ENCODE results near the gene PNMA8A. TPM values are rescaled to one million over a fixed set of nuclear protein-coding genes. Genes with fewer than 3 reads are reported as not detected.

PNMA8A gene
- total and polyA plus RNA-seq, 2 experiments from 2014 or later: 17.8 to 21.7 TPM

- Histone ChIP-seq H3F3A (replicated peaks; ENCODE audit: low read depth) (0 out of 2 replicates have a peak, but pooled peaks cover 3% of the 10 kb centered on the region), H2AFZ (no peak overlapping the region), H3K9me2 (ENCODE audit: insufficient read depth) (no peaks in the 10 kb centered on the region), H3K79me2 (replicated peaks; ENCODE audit: insufficient read depth) (no peaks in the 10 kb centered on the region), H3K4me2 (no peak overlapping the region), H3K27me3 (ENCODE audit: insufficient read depth) (no peaks in the 10 kb centered on the region), H3K27ac (ENCODE audit: low read depth) (no peak overlapping the region), H3K36me3 (ENCODE audit: insufficient read depth) (no peaks in the 10 kb centered on the region), H3K4me1 (ENCODE audit: insufficient read depth) (0 out of 2 replicates have a peak, but pooled peaks cover 3% of the 10 kb centered on the region), H4K20me1 (replicated peaks; ENCODE audit: insufficient read depth) (no peaks in the 10 kb centered on the region), H3K4me3 (no peak overlapping the region)
- DNase-seq (ENCODE audit: low spot score) (no peak), ATAC-seq (no peak)
- Mint-ChIP-seq H3K4me3 (no peak overlapping the region), H3K9me3 (no peaks in the 10 kb centered on the region), H3K4me1 (peaks cover 4% of the 10 kb centered on the region; the same call in 2 of the 3 replicates), H3K36me3 (ENCODE audit: low read depth) (no peaks in the 10 kb centered on the region; the same call in 2 of the 3 replicates), H3K27me3 (ENCODE audit: insufficient read depth, low read depth, poor library complexity) (peaks cover 17% of the 10 kb centered on the region), H3K27ac (no peak overlapping the region)
- TF ChIP-seq STAT1 (IDR thresholded peaks at IDR 0.05; ENCODE audit: unreplicated experiment) (no peak), CREB1 (CRISPR knock-in tag; IDR thresholded peaks at IDR 0.05; ENCODE audit: low read depth) (no peak), POLR2AphosphoS5 (IDR thresholded peaks at IDR 0.05; ENCODE audit: low read depth) (no peak), NANOG (IDR thresholded peaks at IDR 0.05; ENCODE audit: borderline replicate concordance) (no peak), ZNF331 (CRISPR knock-in tag; IDR thresholded peaks at IDR 0.05; ENCODE audit: low read depth) (no peak), EZH2 (IDR thresholded peaks at IDR 0.05; ENCODE audit: low read depth, unreplicated experiment) (no peak), ZNF114 (CRISPR knock-in tag; IDR thresholded peaks at IDR 0.05) (no peak), EZH2phosphoT487 (IDR thresholded peaks at IDR 0.05; ENCODE audit: unreplicated experiment) (no peak)
- TF ChIP-seq, protein P1, sequence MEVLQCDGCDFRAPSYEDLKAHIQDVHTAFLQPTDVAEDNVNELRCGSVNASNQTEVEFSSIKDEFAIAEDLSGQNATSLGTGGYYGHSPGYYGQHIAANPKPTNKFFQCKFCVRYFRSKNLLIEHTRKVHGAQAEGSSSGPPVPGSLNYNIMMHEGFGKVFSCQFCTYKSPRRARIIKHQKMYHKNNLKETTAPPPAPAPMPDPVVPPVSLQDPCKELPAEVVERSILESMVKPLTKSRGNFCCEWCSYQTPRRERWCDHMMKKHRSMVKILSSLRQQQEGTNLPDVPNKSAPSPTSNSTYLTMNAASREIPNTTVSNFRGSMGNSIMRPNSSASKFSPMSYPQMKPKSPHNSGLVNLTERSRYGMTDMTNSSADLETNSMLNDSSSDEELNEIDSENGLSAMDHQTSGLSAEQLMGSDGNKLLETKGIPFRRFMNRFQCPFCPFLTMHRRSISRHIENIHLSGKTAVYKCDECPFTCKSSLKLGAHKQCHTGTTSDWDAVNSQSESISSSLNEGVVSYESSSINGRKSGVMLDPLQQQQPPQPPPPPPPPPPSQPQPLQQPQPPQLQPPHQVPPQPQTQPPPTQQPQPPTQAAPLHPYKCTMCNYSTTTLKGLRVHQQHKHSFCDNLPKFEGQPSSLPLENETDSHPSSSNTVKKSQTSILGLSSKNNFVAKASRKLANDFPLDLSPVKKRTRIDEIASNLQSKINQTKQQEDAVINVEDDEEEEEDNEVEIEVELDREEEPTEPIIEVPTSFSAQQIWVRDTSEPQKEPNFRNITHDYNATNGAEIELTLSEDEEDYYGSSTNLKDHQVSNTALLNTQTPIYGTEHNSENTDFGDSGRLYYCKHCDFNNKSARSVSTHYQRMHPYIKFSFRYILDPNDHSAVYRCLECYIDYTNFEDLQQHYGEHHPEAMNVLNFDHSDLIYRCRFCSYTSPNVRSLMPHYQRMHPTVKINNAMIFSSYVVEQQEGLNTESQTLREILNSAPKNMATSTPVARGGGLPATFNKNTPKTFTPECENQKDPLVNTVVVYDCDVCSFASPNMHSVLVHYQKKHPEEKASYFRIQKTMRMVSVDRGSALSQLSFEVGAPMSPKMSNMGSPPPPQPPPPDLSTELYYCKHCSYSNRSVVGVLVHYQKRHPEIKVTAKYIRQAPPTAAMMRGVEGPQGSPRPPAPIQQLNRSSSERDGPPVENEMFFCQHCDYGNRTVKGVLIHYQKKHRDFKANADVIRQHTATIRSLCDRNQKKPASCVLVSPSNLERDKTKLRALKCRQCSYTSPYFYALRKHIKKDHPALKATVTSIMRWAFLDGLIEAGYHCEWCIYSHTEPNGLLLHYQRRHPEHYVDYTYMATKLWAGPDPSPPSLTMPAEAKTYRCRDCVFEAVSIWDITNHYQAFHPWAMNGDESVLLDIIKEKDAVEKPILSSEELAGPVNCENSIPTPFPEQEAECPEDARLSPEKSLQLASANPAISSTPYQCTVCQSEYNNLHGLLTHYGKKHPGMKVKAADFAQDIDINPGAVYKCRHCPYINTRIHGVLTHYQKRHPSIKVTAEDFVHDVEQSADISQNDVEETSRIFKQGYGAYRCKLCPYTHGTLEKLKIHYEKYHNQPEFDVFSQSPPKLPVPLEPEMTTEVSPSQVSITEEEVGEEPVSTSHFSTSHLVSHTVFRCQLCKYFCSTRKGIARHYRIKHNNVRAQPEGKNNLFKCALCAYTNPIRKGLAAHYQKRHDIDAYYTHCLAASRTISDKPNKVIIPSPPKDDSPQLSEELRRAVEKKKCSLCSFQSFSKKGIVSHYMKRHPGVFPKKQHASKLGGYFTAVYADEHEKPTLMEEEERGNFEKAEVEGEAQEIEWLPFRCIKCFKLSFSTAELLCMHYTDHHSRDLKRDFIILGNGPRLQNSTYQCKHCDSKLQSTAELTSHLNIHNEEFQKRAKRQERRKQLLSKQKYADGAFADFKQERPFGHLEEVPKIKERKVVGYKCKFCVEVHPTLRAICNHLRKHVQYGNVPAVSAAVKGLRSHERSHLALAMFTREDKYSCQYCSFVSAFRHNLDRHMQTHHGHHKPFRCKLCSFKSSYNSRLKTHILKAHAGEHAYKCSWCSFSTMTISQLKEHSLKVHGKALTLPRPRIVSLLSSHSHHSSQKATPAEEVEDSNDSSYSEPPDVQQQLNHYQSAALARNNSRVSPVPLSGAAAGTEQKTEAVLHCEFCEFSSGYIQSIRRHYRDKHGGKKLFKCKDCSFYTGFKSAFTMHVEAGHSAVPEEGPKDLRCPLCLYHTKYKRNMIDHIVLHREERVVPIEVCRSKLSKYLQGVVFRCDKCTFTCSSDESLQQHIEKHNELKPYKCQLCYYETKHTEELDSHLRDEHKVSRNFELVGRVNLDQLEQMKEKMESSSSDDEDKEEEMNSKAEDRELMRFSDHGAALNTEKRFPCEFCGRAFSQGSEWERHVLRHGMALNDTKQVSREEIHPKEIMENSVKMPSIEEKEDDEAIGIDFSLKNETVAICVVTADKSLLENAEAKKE (CRISPR knock-in tag; IDR thresholded peaks at IDR 0.05): no peak
- TF ChIP-seq, protein P2, sequence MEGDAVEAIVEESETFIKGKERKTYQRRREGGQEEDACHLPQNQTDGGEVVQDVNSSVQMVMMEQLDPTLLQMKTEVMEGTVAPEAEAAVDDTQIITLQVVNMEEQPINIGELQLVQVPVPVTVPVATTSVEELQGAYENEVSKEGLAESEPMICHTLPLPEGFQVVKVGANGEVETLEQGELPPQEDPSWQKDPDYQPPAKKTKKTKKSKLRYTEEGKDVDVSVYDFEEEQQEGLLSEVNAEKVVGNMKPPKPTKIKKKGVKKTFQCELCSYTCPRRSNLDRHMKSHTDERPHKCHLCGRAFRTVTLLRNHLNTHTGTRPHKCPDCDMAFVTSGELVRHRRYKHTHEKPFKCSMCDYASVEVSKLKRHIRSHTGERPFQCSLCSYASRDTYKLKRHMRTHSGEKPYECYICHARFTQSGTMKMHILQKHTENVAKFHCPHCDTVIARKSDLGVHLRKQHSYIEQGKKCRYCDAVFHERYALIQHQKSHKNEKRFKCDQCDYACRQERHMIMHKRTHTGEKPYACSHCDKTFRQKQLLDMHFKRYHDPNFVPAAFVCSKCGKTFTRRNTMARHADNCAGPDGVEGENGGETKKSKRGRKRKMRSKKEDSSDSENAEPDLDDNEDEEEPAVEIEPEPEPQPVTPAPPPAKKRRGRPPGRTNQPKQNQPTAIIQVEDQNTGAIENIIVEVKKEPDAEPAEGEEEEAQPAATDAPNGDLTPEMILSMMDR (conservative IDR thresholded peaks at IDR 0.05; ENCODE audit: low read depth in 2 of 2): no peak
- TF ChIP-seq, protein P3, sequence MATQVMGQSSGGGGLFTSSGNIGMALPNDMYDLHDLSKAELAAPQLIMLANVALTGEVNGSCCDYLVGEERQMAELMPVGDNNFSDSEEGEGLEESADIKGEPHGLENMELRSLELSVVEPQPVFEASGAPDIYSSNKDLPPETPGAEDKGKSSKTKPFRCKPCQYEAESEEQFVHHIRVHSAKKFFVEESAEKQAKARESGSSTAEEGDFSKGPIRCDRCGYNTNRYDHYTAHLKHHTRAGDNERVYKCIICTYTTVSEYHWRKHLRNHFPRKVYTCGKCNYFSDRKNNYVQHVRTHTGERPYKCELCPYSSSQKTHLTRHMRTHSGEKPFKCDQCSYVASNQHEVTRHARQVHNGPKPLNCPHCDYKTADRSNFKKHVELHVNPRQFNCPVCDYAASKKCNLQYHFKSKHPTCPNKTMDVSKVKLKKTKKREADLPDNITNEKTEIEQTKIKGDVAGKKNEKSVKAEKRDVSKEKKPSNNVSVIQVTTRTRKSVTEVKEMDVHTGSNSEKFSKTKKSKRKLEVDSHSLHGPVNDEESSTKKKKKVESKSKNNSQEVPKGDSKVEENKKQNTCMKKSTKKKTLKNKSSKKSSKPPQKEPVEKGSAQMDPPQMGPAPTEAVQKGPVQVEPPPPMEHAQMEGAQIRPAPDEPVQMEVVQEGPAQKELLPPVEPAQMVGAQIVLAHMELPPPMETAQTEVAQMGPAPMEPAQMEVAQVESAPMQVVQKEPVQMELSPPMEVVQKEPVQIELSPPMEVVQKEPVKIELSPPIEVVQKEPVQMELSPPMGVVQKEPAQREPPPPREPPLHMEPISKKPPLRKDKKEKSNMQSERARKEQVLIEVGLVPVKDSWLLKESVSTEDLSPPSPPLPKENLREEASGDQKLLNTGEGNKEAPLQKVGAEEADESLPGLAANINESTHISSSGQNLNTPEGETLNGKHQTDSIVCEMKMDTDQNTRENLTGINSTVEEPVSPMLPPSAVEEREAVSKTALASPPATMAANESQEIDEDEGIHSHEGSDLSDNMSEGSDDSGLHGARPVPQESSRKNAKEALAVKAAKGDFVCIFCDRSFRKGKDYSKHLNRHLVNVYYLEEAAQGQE (IDR thresholded peaks at IDR 0.05; ENCODE audit: unreplicated experiment): no peak
Observed at GRCh38 chr19:46515290-46515609, 43.9 kb upstream of the PNMA8A start.
